ENCODE measurements around the gene AHDC1.

DNA sequence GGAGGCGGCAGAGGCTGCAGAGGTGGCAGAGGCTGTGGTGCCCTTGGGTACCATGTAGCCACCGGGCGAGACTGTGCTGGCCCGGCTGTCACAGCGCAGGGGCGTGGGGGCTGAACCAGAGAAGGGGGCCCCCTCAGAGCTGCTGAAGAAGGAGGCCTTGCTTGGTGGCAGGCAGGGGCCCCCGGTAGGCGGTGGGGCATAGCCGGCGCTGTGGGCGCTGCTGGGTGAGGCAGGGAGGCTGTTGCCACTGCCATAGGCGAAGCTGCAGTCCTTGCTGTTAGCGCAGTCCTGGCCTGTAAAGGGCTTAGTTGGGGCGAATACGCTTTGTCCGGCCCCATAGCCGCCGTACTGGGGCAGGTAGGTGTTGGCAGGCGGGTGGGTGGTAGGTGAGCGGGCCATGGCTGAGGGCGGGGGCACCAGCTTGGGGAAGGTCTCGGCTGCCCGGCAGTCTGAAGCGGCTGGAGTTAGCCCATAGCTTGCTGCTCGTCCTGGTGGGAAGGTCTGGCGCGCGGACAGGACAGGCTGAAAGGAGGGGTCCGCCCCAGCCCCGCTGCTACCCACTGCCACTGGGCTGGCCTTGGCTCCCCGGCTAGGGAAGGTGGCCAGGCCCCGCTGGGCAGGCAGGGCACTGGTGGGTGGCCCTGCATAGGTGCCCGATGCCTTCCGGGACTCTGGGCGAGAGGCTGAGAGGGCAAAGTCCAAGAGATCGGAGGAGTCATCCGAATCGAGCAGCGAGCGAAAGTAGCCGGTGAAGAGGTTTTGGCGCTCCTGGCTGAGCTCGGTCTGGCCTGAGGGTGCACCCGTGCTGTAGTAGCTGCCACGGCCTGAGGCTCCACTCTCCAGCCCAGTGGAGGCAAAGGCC is 54.9 kb downstream of the AHDC1 start:
- TF ChIP-seq, protein P1, sequence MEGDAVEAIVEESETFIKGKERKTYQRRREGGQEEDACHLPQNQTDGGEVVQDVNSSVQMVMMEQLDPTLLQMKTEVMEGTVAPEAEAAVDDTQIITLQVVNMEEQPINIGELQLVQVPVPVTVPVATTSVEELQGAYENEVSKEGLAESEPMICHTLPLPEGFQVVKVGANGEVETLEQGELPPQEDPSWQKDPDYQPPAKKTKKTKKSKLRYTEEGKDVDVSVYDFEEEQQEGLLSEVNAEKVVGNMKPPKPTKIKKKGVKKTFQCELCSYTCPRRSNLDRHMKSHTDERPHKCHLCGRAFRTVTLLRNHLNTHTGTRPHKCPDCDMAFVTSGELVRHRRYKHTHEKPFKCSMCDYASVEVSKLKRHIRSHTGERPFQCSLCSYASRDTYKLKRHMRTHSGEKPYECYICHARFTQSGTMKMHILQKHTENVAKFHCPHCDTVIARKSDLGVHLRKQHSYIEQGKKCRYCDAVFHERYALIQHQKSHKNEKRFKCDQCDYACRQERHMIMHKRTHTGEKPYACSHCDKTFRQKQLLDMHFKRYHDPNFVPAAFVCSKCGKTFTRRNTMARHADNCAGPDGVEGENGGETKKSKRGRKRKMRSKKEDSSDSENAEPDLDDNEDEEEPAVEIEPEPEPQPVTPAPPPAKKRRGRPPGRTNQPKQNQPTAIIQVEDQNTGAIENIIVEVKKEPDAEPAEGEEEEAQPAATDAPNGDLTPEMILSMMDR (IDR thresholded peaks at IDR 0.05) = no peak
- no peak for TF ChIP-seq POLR2A (IDR thresholded peaks at IDR 0.05)
